NCI-H1930 (cell line): Measurements from ENCODE around the gene AMACR.
"Not testable (repeated sequence)": the region's sequence is repeated elsewhere in the genome, so short reads cannot be mapped to it uniquely, and the experiment has no call there.

Experiments
- DNase-seq, 2 experiments: peaks; one replicate each; lab custom pipeline; 2025; lab: John Stamatoyannopoulos, UW

The AMACR gene

GRCh38 chr5:33968211-33969005 is 39.4 kb downstream of the AMACR start:
- no peak for DNase-seq

GRCh38 chr5:33966805-33967204 is 41.0 kb downstream of the AMACR start:
- DNase-seq = no peak

GRCh38 chr5:33964132-33964700 is 43.6 kb downstream of the AMACR start:
- no peak for DNase-seq

DNA sequence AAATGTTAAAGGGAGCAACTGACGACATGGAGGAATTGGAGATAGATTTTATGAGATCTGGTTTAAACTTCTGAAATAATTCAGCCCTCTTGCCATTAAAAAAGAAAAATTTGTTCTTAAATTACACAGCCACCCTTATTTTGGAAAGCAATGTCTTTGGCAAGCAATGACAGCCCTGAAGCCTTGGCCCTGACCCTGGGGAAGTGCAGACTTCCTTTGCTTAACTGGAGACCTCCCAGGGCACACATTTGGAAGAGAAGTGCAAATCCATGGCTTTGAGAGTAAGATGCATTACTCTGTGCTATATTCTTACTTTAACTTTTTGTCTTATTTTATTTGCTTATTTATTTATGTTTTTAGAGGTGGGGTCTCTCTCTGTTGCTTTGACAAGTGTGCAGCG is 49.7 kb downstream of the AMACR start:
- no peak for DNase-seq

- no peak for DNase-seq
Measured at GRCh38 chr5:33957577-33958150, 50.2 kb downstream of the AMACR start.

DNA sequence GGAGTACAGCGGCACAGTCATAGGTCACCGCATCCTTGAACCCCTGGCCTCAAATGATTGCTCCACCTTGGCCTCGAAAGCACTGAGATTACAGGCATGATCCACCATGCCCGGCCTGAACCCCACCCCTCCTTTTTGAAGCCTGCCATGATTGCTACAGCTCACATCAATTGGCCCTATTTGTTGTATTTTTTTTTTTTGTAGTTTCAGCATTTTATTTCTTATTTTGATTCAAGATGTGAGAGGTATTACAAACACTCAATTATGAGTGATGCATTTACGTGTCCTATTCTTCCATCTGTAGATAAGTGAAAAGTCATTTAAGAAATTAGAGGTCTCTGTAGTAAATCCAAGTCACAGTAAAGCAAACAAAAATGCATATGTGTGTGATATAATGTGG is 55.7 kb downstream of the AMACR start:
- DNase-seq = not testable (repeated sequence)

- peak; percentile 22 to 40 for DNase-seq
Measured at GRCh38 chr5:33944543-33945132, 63.2 kb downstream of the AMACR start.

DNA sequence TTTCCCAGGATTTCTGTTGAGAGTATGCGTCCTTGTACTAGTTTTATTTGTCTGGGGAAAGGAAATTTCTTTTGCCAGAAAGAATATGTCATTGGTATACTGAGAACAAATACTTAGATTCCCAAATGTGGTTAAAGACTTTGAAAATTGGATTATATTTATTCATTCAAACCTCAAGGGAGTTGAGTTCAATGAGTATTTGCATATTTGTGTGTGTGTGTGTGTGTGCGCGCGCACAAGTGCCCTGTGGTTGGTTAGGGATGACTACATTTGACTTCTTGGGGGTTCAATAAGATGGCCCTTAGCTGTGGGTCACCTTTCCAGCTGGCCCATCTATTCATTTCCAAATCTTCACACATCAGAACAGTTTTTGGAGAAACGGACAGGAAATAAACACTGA is 66.8 kb downstream of the AMACR start:
- DNase-seq = no peak

- peak; percentile 36 to 42 for DNase-seq
Measured at GRCh38 chr5:33939556-33940262, 68.1 kb downstream of the AMACR start.

- no peak for DNase-seq
Measured at GRCh38 chr5:33938881-33939280, 69.0 kb downstream of the AMACR start.

DNA sequence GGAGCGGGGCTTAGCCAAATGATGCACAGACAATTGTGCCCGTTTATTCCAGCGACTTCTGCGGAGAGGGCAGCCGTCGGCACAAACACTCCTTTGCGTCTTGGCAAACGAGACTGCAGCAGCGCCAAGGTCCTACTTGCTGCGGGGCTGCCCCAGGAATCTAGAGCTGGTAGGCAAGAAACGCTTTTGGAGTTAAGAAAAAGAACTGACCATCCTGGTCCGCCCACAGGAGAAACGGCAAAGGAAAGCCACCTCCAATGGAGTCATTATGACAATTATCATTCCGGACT is 69.4 kb downstream of the AMACR start:
- no peak for DNase-seq

- DNase-seq = no peak
Measured at GRCh38 chr5:33937707-33938506, 69.9 kb downstream of the AMACR start.

DNA sequence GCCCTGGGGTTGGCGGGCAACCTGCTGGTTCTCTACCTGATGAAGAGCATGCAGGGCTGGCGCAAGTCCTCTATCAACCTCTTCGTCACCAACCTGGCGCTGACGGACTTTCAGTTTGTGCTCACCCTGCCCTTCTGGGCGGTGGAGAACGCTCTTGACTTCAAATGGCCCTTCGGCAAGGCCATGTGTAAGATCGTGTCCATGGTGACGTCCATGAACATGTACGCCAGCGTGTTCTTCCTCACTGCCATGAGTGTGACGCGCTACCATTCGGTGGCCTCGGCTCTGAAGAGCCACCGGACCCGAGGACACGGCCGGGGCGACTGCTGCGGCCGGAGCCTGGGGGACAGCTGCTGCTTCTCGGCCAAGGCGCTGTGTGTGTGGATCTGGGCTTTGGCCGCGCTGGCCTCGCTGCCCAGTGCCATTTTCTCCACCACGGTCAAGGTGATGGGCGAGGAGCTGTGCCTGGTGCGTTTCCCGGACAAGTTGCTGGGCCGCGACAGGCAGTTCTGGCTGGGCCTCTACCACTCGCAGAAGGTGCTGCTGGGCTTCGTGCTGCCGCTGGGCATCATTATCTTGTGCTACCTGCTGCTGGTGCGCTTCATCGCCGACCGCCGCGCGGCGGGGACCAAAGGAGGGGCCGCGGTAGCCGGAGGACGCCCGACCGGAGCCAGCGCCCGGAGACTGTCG is 70.7 kb downstream of the AMACR start:
- DNase-seq = no peak

- peak in 1 of 2 experiments; percentile 40 for DNase-seq
Measured at GRCh38 chr5:33936381-33937016, 71.4 kb downstream of the AMACR start, which contains the start of gene RXFP3. Gene RXFP3, plus strand, starts transcription at chr5:33936386. Its CDS starts 355 bp downstream, at chr5:33936741.
